GM10266 (cell line): ENCODE results near the gene PCDH9.

Experiments
- DNase-seq: peaks from one replicate; pipeline ENCODE4 v3.0.0; 2012; ENCODE audit errors: extremely low spot score
- TF ChIP-seq, protein P1 (sequence below): IDR thresholded peaks from 2 replicates; pipeline ENCODE4 v1.5.1; 2012; ENCODE audit warnings: mild to moderate bottlenecking, low read depth; ENCODE audit not compliant: control insufficient read depth, insufficient read depth; ENCODE audit errors: missing control alignments

Gene PCDH9

DNA sequence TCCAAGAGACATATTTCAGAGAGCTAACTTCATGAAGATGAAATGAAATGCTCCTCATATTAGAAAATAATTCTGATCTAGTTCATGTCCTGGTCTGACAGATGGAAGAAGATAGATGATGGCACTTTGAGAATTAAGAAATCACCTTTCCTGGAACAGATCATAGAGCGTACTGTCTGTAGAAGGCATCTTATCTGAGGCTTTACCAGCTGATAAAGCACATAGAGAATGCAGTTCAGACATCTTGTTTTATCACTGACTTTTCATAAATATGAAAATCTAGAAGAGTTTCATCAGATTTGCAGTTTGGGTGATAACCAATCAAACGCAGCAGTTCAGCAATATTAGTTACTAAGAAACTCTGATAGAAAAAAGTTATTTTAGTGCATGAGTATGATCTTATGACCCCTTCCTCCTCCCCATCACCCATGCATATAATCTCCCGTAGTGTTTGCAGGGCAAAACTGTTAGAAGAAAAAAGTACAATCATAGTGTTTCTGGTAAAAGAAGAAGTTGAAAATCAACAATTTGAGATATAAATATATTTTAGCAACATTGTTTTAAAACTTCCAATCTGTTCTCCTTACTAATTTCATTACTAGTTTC lies 585.2 kb downstream of the PCDH9 start:
- TF ChIP-seq, protein P1, sequence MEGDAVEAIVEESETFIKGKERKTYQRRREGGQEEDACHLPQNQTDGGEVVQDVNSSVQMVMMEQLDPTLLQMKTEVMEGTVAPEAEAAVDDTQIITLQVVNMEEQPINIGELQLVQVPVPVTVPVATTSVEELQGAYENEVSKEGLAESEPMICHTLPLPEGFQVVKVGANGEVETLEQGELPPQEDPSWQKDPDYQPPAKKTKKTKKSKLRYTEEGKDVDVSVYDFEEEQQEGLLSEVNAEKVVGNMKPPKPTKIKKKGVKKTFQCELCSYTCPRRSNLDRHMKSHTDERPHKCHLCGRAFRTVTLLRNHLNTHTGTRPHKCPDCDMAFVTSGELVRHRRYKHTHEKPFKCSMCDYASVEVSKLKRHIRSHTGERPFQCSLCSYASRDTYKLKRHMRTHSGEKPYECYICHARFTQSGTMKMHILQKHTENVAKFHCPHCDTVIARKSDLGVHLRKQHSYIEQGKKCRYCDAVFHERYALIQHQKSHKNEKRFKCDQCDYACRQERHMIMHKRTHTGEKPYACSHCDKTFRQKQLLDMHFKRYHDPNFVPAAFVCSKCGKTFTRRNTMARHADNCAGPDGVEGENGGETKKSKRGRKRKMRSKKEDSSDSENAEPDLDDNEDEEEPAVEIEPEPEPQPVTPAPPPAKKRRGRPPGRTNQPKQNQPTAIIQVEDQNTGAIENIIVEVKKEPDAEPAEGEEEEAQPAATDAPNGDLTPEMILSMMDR: no peak
- DNase-seq: no peak

DNA sequence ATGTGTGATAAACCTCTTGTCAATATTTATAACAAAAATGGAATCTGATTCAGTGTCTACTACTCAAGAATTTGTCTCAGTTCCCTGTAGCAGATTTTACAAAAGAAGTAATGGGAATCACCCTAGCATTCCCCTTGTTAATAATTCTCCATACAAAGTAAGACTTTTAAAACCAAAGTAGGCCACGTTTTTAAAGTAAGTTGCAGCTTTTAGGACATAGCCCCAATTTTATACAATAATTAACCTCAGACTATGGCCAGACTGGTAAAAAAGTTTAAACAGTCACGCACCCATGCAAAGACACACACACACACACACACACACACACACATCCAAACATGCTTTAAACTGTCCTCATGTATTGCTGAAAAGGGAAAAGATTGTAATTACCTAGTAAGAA lies 589.9 kb downstream of the PCDH9 start:
- TF ChIP-seq, protein P1: no peak
- DNase-seq: no peak

DNA sequence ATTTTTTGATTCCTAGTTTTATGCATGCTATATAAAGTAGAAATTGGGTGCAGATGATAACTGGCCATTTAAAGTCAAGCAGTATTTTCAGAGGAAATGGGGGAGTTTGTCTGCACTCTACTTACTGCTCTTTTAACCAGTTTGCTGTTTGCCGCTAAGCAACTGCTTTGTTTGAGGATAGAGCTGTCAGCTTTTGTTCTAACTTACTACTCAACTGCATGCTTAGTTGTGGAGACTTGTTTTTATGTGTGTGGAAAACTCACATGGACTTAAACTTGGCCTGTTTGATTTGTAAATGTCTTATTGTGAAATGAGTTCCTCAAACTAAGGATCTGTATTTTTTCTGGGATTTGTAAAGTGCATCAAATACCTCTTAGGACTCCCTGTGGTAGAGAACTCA lies 591.1 kb downstream of the PCDH9 start:
- no peak for DNase-seq
- TF ChIP-seq, protein P1: no peak

DNA sequence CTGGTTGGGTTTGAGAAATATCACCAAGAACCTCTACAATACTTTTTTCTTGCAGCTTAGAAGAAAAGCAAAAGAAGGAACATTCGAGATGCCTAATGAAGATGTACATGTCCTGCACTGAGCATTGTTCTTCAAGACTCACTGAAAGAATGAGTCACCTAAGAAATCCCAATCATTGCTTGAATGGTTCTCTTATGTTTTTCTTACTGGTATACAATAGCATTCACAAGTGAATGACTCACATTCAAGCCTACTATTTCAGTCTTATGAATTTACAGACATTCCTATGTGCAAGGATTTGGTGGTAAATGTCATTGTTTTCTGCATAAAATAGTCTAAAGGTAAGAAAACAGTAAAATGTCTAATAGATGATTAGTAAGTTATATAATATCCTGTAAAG lies 594.6 kb downstream of the PCDH9 start:
- DNase-seq: no peak

DNA sequence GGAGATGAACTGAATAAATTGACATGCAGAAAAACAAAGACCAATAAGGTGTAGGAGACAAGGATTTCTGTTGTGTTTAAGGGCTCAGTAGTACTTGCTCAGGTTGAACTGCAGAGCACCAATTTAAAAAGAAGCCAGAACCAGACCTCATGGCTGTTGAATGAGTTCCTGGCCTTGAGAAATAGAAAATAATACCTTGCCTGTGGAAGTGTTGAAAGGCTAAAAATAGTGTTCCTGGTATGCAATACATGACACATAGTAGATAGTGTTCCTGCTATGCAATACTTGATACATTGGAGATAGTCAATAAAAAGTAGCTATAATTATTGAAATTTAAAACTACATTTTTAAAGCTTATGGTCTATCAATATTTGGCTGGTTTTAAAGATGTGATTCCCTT lies 595.8 kb downstream of the PCDH9 start:
- TF ChIP-seq, protein P1: no peak
- no peak for DNase-seq

More for the DNA sequence above, 594.6 kb downstream of the PCDH9 start:
- TF ChIP-seq, protein P1: no peak

DNA sequence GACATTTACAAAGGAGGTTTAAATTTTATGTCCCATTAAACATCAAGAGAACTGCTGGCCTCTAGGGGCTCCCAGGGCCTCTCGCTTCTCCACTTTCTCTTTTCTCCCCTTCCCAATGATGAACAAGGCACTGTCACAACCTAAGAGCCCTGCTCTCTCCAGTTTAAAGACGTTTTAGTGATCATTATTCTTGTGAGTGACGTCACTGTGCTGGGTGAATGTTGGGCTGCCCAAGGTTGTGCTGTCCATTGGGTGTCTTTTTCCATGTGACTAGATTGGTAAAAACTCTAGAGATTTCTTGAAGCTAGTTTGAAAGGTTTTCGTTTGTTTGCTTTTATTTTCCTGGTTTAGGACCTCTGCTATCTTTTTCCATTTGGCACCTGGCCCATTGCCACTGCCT lies 602.6 kb downstream of the PCDH9 start:
- TF ChIP-seq, protein P1: no peak
- no peak for DNase-seq

DNA sequence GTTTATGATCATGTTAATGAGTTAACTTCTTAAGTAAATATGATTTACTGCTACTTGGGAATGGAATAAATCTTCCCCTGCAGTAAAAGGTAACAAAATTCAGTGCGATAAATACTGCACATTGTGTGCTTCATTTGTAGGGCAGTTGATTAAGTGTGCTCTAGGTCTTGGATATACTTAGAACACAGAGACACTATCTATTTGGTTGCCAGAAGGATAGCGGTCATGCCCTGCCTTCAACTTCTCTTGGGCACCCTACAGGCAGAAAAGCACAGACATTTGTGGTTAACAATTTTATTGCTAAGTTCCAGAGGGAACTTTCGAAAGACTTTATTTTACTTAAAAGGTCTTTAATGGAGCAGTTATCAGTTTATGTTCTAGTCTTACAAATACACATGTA lies 605.8 kb downstream of the PCDH9 start:
- TF ChIP-seq, protein P1: no peak
- no peak for DNase-seq
